ENCODE data around the gene H2AZ1. TPM values are rescaled to one million over a fixed set of nuclear protein-coding genes. Genes with fewer than 3 reads are reported as not detected.

Gene H2AZ1
- total and polyA plus RNA-seq, 7 donors, result 175 to 621 (median 421) TPM

- WGBS, 2 donors, result 1% methylated on average over 87 of the region's 87 CpGs
- H3K4me3 ChIP-seq, result peak within 1 kb of the TSS; percentile 85 to 94 (median 91)
- no peaks in the 10 kb centered on the region for H3K27me3 ChIP-seq
- no peaks in the 10 kb centered on the region for H3K36me3 ChIP-seq
- peak; percentile 87 for DNase-seq
- no peaks in the 10 kb centered on the region for H3K9me3 ChIP-seq
- peak within 1 kb of the TSS; percentile 92 to 99 (median 96) for H3K27ac ChIP-seq
- TF ChIP-seq POLR2A (IDR thresholded peaks at IDR 0.05), result peak in 1 of 2 donors; percentile 26
- TF ChIP-seq EP300 (IDR thresholded peaks at IDR 0.05), result no peak
- no peak for TF ChIP-seq CTCF (IDR thresholded peaks at IDR 0.05)
- peak in 3 of 4 donors; percentile 19 to 79 (median 69) for TF ChIP-seq POLR2AphosphoS5 (IDR thresholded peaks at IDR 0.05)
- H3K4me1 ChIP-seq, result peaks cover 0 to 69% (median 52%) of the 10 kb centered on the region in 4 donors
- intact Hi-C loops (cut with DNase I), result loop anchor here (2.0 to 10.0 kb wide), 3 partner anchors 52 to 858 kb away; partner anchors contain the start of genes ADH5 and LAMTOR3
These were observed 3.5 kb downstream of the H2AZ1 start, which contains the start of gene DNAJB14 for GRCh38 chr4:99946356-99947189. DNAJB14 (minus strand) TSS chr4:99946618; CDS start chr4:99946571, 47 bp downstream.

GRCh38 chr4:99945718-99946355, 4.2 kb downstream of the H2AZ1 start:
- H3K9me3 ChIP-seq, result no peaks in the 10 kb centered on the region
- TF ChIP-seq POLR2AphosphoS5 (IDR thresholded peaks at IDR 0.05) (no peak), CTCF (IDR thresholded peaks at IDR 0.05) (no peak)
- H3K36me3 ChIP-seq, result no peaks in the 10 kb centered on the region
- peak overlapping the region; percentile 85 to 94 (median 91) for H3K4me3 ChIP-seq
- peaks cover 0 to 62% (median 49%) of the 10 kb centered on the region in 4 donors for H3K4me1 ChIP-seq
- H3K27ac ChIP-seq, result peak overlapping the region; percentile 92 to 99 (median 96)
- 1 to 2% methylated on average over 25 of the region's 25 CpGs for WGBS, 2 donors
- intact Hi-C loops (cut with DNase I), result loop anchor here (2.0 to 10.0 kb wide), 3 partner anchors 51 to 857 kb away; partner anchors contain the start of genes ADH5 and LAMTOR3
- H3K27me3 ChIP-seq, result no peaks in the 10 kb centered on the region
- DNase-seq, result peak; percentile 66

DNA sequence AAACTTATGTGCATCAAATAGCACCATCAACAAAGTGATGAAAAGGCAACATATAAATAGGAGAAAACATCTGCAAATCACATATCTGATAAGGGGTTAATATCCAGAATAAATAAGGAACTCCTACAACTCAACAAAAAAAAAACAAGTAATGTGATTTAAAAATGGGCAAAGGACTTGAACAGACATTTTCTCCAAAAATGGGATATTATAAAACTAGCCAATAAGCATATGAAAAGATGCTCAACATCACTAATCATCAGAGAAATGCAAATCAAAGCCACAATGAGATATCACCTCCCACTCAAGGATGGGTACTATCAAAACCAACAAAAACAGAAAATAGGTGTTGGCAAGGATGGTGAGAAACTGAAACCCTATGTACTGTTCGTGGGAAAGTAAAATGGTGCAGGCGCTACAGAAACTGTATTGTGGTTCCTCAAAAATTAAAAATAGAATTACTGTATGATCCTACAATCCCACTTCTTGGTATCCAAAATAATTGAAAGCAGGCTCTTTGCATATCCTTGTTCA, 6.1 kb downstream of the H2AZ1 start:
- no peaks in the 10 kb centered on the region for H3K36me3 ChIP-seq
- H3K4me1 ChIP-seq, result peaks cover 0 to 62% (median 49%) of the 10 kb centered on the region in 4 donors
- H3K27me3 ChIP-seq, result no peaks in the 10 kb centered on the region
- H3K9me3 ChIP-seq, result no peaks in the 10 kb centered on the region
- H3K4me3 ChIP-seq, result no peak overlapping the region
- TF ChIP-seq POLR2AphosphoS5 (IDR thresholded peaks at IDR 0.05) (no peak), CTCF (IDR thresholded peaks at IDR 0.05) (no peak), POLR2A (IDR thresholded peaks at IDR 0.05) (no peak), EP300 (IDR thresholded peaks at IDR 0.05) (no peak)
- no peak for DNase-seq
- H3K27ac ChIP-seq, result no peak overlapping the region
- intact Hi-C loops (cut with DNase I), result loop anchor here (10.0 kb wide), 1 partner anchor 219 kb away; no protein-coding TSS in a partner anchor
- WGBS, 2 donors, result 75 to 93% methylated on average over 2 of the region's 2 CpGs

DNA sequence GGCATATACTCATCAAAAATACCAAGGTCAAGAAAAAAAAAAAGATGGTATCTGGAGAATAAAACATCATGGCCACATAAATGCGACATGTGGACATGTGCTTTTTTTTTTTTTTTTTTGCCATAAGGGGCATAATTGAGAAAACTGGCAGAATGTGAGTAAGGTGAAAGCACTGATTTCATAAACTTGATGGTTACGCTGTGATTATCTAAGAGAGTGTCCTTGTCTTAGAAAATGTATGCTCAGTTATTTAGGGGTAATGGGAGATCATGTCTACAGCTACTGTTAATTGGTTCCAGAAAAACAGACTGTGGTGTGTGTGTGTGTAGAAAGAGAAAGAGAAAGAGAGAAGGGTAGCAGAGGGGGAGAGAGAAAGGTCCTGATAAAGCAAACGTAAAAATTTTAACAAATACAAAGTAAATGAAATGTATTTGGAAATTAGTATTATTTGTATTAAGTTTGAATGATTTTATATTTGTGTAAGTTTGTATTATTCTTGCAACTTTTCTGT, 11.8 kb downstream of the H2AZ1 start:
- Histone ChIP-seq H3K36me3 (no peaks in the 10 kb centered on the region), H3K27me3 (no peaks in the 10 kb centered on the region), H3K4me1 (peaks cover 0 to 17% (median 7%) of the 10 kb centered on the region in 4 donors), H3K4me3 (no peak overlapping the region), H3K27ac (no peak overlapping the region), H3K9me3 (peaks cover 0 to 6% (median 1%) of the 10 kb centered on the region in 4 donors)
- 92 to 94% methylated on average over 3 of the region's 3 CpGs for WGBS, 2 donors
- intact Hi-C loops (cut with DNase I), result no loop called here
- no peak for TF ChIP-seq POLR2A (IDR thresholded peaks at IDR 0.05)
- TF ChIP-seq EP300 (IDR thresholded peaks at IDR 0.05), result no peak
- no peak for TF ChIP-seq POLR2AphosphoS5 (IDR thresholded peaks at IDR 0.05)
- no peak for TF ChIP-seq CTCF (IDR thresholded peaks at IDR 0.05)
- no peak for DNase-seq
